Measurements from ENCODE around the gene SYNE2. TPM values are rescaled to one million over a fixed set of nuclear protein-coding genes. Genes with fewer than 3 reads are reported as not detected.

Gene SYNE2
- total RNA-seq, 1 donor from 2014 or later, result 145 TPM

DNA sequence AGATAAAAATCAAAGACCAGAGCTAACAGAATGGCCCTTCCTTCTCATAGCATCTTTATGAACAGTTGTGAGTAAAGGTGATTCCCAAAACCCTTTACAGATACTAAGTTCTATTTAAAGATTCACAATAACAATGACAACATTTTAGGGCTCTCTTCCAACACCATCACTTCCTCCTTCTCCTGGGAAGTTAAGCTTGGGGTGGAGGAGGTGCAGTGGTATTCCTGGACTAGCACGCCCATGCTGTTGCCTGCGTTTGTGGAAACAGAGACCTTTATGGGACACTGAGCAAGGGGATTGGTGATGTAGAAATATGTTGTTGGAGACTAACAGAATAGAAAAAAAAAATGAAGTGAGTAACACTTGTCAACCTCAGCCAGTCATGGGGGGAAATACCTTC, 22.5 kb downstream of the SYNE2 start:
- intact Hi-C loops (cut with DNase I), result no loop called here
- DNase-seq (ENCODE audit: extremely low spot score in 2 of 2), result no peak
- peaks cover 50% of the 10 kb centered on the region for H3K4me1 ChIP-seq

DNA sequence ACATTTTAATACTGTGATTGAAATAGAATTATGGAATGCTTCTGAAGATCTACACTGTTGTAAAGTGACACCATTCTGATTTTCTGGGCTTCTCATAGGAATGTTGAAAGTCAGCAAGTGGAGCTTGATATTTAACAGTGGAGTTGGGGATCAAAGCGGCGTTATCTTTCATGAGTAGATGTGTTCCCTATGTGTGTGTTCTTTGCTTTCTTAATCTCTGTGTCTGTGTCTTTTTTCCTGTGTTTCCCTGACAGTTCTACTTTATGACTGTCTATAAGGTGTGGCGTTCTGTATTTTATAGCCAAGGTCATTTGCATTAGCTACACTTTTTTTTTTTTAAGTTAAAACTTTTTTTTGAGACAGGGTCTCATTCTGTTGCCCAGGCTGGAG, 24.7 kb downstream of the SYNE2 start:
- no peaks in the 10 kb centered on the region for H3K36me3 ChIP-seq
- peaks cover 50% of the 10 kb centered on the region for H3K4me1 ChIP-seq
- no peak overlapping the region for H3K4me3 ChIP-seq
- intact Hi-C loops (cut with DNase I), result no loop called here
- no peak for DNase-seq (ENCODE audit: extremely low spot score in 2 of 2)
- H3K9me3 ChIP-seq, result no peaks in the 10 kb centered on the region
- peak overlapping the region; percentile 15 for H3K27ac ChIP-seq
- H3K27me3 ChIP-seq, result no peaks in the 10 kb centered on the region
- TF ChIP-seq, protein P1, sequence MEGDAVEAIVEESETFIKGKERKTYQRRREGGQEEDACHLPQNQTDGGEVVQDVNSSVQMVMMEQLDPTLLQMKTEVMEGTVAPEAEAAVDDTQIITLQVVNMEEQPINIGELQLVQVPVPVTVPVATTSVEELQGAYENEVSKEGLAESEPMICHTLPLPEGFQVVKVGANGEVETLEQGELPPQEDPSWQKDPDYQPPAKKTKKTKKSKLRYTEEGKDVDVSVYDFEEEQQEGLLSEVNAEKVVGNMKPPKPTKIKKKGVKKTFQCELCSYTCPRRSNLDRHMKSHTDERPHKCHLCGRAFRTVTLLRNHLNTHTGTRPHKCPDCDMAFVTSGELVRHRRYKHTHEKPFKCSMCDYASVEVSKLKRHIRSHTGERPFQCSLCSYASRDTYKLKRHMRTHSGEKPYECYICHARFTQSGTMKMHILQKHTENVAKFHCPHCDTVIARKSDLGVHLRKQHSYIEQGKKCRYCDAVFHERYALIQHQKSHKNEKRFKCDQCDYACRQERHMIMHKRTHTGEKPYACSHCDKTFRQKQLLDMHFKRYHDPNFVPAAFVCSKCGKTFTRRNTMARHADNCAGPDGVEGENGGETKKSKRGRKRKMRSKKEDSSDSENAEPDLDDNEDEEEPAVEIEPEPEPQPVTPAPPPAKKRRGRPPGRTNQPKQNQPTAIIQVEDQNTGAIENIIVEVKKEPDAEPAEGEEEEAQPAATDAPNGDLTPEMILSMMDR (IDR thresholded peaks at IDR 0.05), result no peak
- TF ChIP-seq POLR2AphosphoS5 (IDR thresholded peaks at IDR 0.05; ENCODE audit: insufficient read depth in 1 of 2, low read depth in 1 of 2) (no peak), POLR2A (IDR thresholded peaks at IDR 0.05) (no peak)

More for the DNA sequence above, 22.5 kb downstream of the SYNE2 start:
- TF ChIP-seq, protein P1 (IDR thresholded peaks at IDR 0.05), result no peak
- peak in 1 of 2 donors; percentile 30 for TF ChIP-seq POLR2AphosphoS5 (IDR thresholded peaks at IDR 0.05; ENCODE audit: insufficient read depth in 1 of 2, low read depth in 1 of 2)
- TF ChIP-seq POLR2A (IDR thresholded peaks at IDR 0.05), result no peak
- Histone ChIP-seq H3K4me3 (no peak overlapping the region), H3K36me3 (no peaks in the 10 kb centered on the region), H3K27ac (peak overlapping the region; percentile 46), H3K9me3 (no peaks in the 10 kb centered on the region), H3K27me3 (no peaks in the 10 kb centered on the region)

DNA sequence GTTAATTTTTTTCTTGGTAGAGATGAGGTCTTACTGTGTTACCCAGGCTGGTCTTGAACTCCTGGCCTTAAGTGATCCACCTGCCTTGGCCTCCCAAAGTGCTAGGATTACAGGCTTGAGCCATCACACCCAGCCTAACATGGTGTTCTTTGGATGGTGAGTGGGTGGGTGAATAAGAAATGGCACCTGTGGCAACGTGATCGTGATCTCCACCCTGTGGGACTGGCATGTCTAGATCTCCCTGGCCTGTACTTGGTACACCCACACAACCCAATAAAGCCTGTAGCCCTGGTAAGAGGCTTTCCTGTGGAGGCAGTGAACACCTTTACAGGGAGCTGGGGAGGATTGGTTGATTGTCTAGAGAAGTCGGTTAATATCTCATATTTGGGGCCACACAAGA, 25.2 kb downstream of the SYNE2 start:
- DNase-seq (ENCODE audit: extremely low spot score in 2 of 2), result no peak
- Histone ChIP-seq H3K36me3 (no peaks in the 10 kb centered on the region), H3K4me3 (no peak overlapping the region), H3K4me1 (peaks cover 50% of the 10 kb centered on the region), H3K27me3 (no peaks in the 10 kb centered on the region), H3K27ac (peak overlapping the region; percentile 15), H3K9me3 (no peaks in the 10 kb centered on the region)
- intact Hi-C loops (cut with DNase I), result no loop called here
- TF ChIP-seq POLR2AphosphoS5 (IDR thresholded peaks at IDR 0.05; ENCODE audit: insufficient read depth in 1 of 2, low read depth in 1 of 2) (no peak), POLR2A (IDR thresholded peaks at IDR 0.05) (no peak)
- TF ChIP-seq, protein P1 (IDR thresholded peaks at IDR 0.05), result no peak

DNA sequence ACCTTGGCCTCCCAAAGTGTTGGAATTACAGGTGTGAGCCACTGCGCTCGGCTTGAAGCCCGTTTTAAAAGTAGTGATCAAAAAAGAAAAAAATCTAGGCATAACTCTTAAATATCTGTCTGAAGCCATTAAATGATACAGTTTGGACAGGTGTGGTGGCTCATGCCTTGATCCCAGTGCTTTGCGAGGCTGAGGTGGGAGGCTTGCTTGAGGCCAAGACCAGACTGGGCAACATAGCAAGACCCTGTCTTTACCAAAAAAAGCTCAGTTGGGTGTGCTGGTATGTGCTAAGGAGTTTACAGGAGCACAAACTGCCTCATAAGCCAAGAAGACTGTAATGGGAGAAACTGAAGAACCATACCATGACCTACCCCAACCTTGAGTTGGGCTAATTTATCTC, 26.0 kb downstream of the SYNE2 start:
- intact Hi-C loops (cut with DNase I), result no loop called here
- Histone ChIP-seq H3K27ac (no peak overlapping the region), H3K4me3 (no peak overlapping the region)

DNA sequence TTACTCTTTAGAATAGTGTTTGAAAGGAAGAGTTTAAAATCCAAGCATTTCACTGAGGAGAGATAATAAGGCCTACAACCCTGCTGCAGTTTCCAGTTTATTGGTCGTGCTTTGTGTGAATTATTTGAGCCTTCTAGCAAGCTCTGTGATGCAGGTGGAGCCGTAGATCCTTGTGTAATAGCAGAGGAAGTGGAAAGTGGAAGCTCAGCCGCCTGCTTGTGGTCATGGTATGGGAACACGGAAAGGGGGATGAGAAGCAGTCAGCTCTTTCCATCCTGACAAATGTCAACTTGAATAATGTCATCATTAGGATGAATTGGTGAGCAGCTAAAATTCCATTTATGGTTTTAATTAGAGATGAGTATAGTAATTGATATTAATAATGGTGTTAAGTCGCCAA, 29.1 kb downstream of the SYNE2 start:
- Histone ChIP-seq H3K27ac (no peak overlapping the region), H3K36me3 (no peaks in the 10 kb centered on the region), H3K27me3 (no peaks in the 10 kb centered on the region), H3K4me3 (no peak overlapping the region), H3K9me3 (no peaks in the 10 kb centered on the region), H3K4me1 (peaks cover 12% of the 10 kb centered on the region)
- DNase-seq (ENCODE audit: extremely low spot score in 2 of 2), result no peak
- intact Hi-C loops (cut with DNase I), result no loop called here
- no peak for TF ChIP-seq POLR2A (IDR thresholded peaks at IDR 0.05)
- TF ChIP-seq, protein P1 (IDR thresholded peaks at IDR 0.05), result no peak

More for the DNA sequence above, 26.0 kb downstream of the SYNE2 start:
- no peak for DNase-seq (ENCODE audit: extremely low spot score in 2 of 2)
- Histone ChIP-seq H3K9me3 (no peaks in the 10 kb centered on the region), H3K27me3 (no peaks in the 10 kb centered on the region), H3K36me3 (no peaks in the 10 kb centered on the region), H3K4me1 (peaks cover 43% of the 10 kb centered on the region)
- TF ChIP-seq POLR2AphosphoS5 (IDR thresholded peaks at IDR 0.05; ENCODE audit: insufficient read depth in 1 of 2, low read depth in 1 of 2), result no peak
- no peak for TF ChIP-seq POLR2A (IDR thresholded peaks at IDR 0.05)
- TF ChIP-seq, protein P1 (IDR thresholded peaks at IDR 0.05), result no peak

Data from vagina (tissue), 2 donors.